Nephron (organoid): ENCODE data around the gene PPM1L.
A peak's percentile ranks its signal among the peaks of the same experiment; 100 is the strongest.

Experiments
- H3K27ac Mint-ChIP-seq, 3 experiments: 2 replicates each; pipeline ENCODE4 v1.8.0; 2020; ENCODE audit warnings: mixed read lengths in 3 of 3, mild to moderate bottlenecking in 2 of 3, moderate library complexity in 1 of 3
- H3K27me3 Mint-ChIP-seq: 2 replicates; pipeline ENCODE4 v1.8.0; 2021; ENCODE audit warnings: low read depth, mild to moderate bottlenecking, moderate library complexity, mixed read lengths
- H3K36me3 Mint-ChIP-seq: 2 replicates; pipeline ENCODE4 v1.8.0; 2020; ENCODE audit warnings: low read depth, mixed read lengths
- H3K4me1 Mint-ChIP-seq: 2 replicates; pipeline ENCODE4 v1.8.0; 2020; ENCODE audit warnings: mixed read lengths
- H3K4me3 Mint-ChIP-seq, 3 experiments: 2 replicates each; pipeline ENCODE4 v1.8.0; 2020; ENCODE audit warnings: mild to moderate bottlenecking in 3 of 3, mixed read lengths in 3 of 3, moderate library complexity in 2 of 3
- H3K9me3 Mint-ChIP-seq: 2 replicates; pipeline ENCODE4 v1.8.0; 2020; ENCODE audit warnings: mixed read lengths
- CTCF ChIP-seq, 3 experiments: fragments of 200-600 bp; sonication (generic); IDR thresholded peaks; one replicate each; pipeline ENCODE4 v1.5.0; 2021; ENCODE audit warnings: antibody characterized with exemption in 3 of 3; ENCODE audit not compliant: unreplicated experiment in 3 of 3

The PPM1L gene

GRCh38 chr3:160941885-160942494, 186.0 kb downstream of the PPM1L start:
- H3K27ac Mint-ChIP-seq: no peak overlapping the region
- H3K27me3 Mint-ChIP-seq: no peaks in the 10 kb centered on the region
- peaks cover 11% of the 10 kb centered on the region for H3K36me3 Mint-ChIP-seq
- H3K4me3 Mint-ChIP-seq: no peak overlapping the region
- H3K4me1 Mint-ChIP-seq: peaks cover 3% of the 10 kb centered on the region
- peak; percentile 82 to 90 (median 83) for TF ChIP-seq CTCF (IDR thresholded peaks at IDR 0.05; ENCODE audit: unreplicated experiment in 3 of 3)
- H3K9me3 Mint-ChIP-seq: peaks cover 8% of the 10 kb centered on the region

GRCh38 chr3:160943996-160944395, 188.0 kb downstream of the PPM1L start:
- Mint-ChIP-seq H3K4me3 (no peak overlapping the region), H3K9me3 (peaks cover 8% of the 10 kb centered on the region), H3K27me3 (no peaks in the 10 kb centered on the region), H3K4me1 (peaks cover 3% of the 10 kb centered on the region), H3K36me3 (peaks cover 11% of the 10 kb centered on the region), H3K27ac (no peak overlapping the region)
- no peak for TF ChIP-seq CTCF (IDR thresholded peaks at IDR 0.05; ENCODE audit: unreplicated experiment in 3 of 3)

GRCh38 chr3:160945336-160945735, 189.3 kb downstream of the PPM1L start:
- TF ChIP-seq CTCF (IDR thresholded peaks at IDR 0.05; ENCODE audit: unreplicated experiment in 3 of 3): no peak
- Mint-ChIP-seq H3K27me3 (no peaks in the 10 kb centered on the region), H3K9me3 (peaks cover 5% of the 10 kb centered on the region), H3K4me1 (peaks cover 3% of the 10 kb centered on the region), H3K36me3 (peaks cover 6% of the 10 kb centered on the region), H3K27ac (no peak overlapping the region), H3K4me3 (no peak overlapping the region)

GRCh38 chr3:160948273-160948672, 192.2 kb downstream of the PPM1L start:
- Mint-ChIP-seq H3K36me3 (no peaks in the 10 kb centered on the region), H3K27ac (peak overlapping the region in 1 of 3 experiments; percentile 57), H3K9me3 (no peaks in the 10 kb centered on the region), H3K4me1 (peaks cover 12% of the 10 kb centered on the region), H3K27me3 (no peaks in the 10 kb centered on the region), H3K4me3 (no peak overlapping the region)
- no peak for TF ChIP-seq CTCF (IDR thresholded peaks at IDR 0.05; ENCODE audit: unreplicated experiment in 3 of 3)

- peaks cover 12% of the 10 kb centered on the region for H3K4me1 Mint-ChIP-seq
- no peaks in the 10 kb centered on the region for H3K9me3 Mint-ChIP-seq
- TF ChIP-seq CTCF (IDR thresholded peaks at IDR 0.05; ENCODE audit: unreplicated experiment in 3 of 3): no peak
- no peak overlapping the region for H3K4me3 Mint-ChIP-seq
- H3K27ac Mint-ChIP-seq: peak overlapping the region in 1 of 3 experiments; percentile 26
- H3K36me3 Mint-ChIP-seq: no peaks in the 10 kb centered on the region
- H3K27me3 Mint-ChIP-seq: no peaks in the 10 kb centered on the region
Observed at GRCh38 chr3:160949460-160949859, 193.4 kb downstream of the PPM1L start.

GRCh38 chr3:160950542-160950941, 194.5 kb downstream of the PPM1L start:
- H3K27me3 Mint-ChIP-seq: no peaks in the 10 kb centered on the region

More at GRCh38 chr3:160950542-160950941, 194.5 kb downstream of the PPM1L start:
- Mint-ChIP-seq H3K4me3 (no peak overlapping the region), H3K9me3 (no peaks in the 10 kb centered on the region), H3K36me3 (no peaks in the 10 kb centered on the region), H3K27ac (peak overlapping the region in 1 of 3 experiments; percentile 29), H3K4me1 (peaks cover 12% of the 10 kb centered on the region)
- TF ChIP-seq CTCF (IDR thresholded peaks at IDR 0.05; ENCODE audit: unreplicated experiment in 3 of 3): no peak
